NCI-H1694 (cell line): ENCODE measurements around the gene IL21R.
"Not testable (repeated sequence)": the region's sequence is repeated elsewhere in the genome, so short reads cannot be mapped to it uniquely, and the experiment has no call there.

ENCODE experiments used
- DNase-seq: peaks from one replicate; lab custom pipeline; 2025; lab: John Stamatoyannopoulos, UW

The IL21R gene

GRCh38 chr16:27427538-27427937, 25.6 kb downstream of the IL21R start:
- no peak for DNase-seq

DNA sequence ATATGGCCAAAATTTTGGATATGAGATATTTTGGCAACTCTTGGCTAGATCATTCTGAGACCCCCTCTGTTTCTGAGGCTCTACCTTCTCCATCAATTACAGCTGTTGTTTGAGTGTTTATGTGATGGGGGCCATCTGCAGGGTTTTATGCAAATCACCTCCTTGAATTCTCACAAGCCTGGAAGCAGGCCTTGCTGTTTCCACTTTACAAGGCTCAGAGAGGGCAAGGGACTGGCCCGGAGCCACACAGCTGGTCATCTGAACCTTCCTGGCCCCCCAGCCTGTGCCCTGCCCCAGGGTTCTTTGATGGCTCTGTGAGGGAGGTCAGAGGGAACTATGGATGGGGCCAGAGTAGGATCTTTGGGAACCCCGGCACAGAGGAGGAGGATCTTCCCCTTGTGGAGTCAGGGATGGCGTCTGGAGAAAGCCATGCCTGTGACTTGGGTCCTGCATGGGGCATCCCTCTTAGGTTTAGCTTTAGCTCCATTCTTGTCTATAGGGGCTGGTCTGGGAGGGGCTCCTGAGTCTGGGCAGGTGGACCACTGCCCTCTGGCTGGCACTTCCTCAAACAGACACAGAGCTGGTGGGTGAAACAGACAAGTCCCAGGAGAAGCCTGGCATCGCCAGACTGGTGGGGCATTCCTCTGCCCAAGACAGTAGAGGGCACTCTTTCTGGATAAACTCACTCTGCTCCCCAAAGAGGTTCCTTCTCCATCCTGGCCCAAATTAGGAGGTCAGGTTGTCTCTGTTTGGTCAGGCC, 26.2 kb downstream of the IL21R start:
- DNase-seq = no peak

GRCh38 chr16:27429330-27429871, 27.4 kb downstream of the IL21R start:
- DNase-seq = no peak

- no peak for DNase-seq
These were observed 28.0 kb downstream of the IL21R start for GRCh38 chr16:27429981-27430441.

- no peak for DNase-seq
These were observed 28.5 kb downstream of the IL21R start for GRCh38 chr16:27430512-27430911.

GRCh38 chr16:27430923-27431484, 29.0 kb downstream of the IL21R start:
- DNase-seq = no peak

- no peak for DNase-seq
These were observed 30.0 kb downstream of the IL21R start for GRCh38 chr16:27431773-27432532.

DNA sequence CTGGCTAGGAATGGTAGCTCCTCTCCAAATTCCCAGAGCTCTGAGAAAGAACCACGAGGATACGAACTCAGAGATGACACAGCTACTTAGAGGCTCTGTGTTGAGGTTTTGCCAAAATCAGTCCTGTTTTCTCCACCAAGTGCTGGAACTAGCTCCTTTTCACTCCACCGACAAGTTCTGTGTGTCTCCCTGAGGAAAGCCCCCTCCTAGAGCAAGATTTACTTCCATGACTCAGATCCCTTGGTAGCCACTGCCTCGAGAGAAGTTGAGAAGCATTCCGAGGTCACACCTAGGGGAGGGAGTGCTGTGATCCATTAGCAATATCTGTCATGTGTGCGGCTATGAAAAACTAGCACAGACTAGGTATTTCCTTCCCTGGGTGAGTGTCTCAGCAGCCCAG, 30.6 kb downstream of the IL21R start:
- DNase-seq = no peak

- not testable (repeated sequence) for DNase-seq
These were observed 31.2 kb downstream of the IL21R start for GRCh38 chr16:27433191-27433590.

DNA sequence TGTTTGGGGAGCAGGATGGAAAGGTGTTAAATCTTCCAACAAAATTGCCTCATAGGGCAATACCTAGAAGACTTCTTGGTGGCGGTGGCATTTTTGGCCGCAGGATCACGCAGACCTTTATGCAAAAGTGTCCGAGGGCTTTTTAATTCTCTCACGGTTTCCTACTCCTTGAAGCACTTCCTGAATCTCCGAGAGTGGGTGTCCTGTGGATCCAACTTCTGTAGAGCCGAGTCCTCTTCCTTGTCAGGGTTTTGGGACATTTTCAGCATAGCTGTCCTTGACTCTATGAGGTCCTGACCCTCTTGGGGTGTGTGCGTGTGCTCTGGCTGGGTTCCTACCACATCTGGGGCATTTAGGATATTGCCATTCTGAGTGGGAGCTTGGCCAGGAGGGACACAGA, 31.7 kb downstream of the IL21R start:
- no peak for DNase-seq

DNA sequence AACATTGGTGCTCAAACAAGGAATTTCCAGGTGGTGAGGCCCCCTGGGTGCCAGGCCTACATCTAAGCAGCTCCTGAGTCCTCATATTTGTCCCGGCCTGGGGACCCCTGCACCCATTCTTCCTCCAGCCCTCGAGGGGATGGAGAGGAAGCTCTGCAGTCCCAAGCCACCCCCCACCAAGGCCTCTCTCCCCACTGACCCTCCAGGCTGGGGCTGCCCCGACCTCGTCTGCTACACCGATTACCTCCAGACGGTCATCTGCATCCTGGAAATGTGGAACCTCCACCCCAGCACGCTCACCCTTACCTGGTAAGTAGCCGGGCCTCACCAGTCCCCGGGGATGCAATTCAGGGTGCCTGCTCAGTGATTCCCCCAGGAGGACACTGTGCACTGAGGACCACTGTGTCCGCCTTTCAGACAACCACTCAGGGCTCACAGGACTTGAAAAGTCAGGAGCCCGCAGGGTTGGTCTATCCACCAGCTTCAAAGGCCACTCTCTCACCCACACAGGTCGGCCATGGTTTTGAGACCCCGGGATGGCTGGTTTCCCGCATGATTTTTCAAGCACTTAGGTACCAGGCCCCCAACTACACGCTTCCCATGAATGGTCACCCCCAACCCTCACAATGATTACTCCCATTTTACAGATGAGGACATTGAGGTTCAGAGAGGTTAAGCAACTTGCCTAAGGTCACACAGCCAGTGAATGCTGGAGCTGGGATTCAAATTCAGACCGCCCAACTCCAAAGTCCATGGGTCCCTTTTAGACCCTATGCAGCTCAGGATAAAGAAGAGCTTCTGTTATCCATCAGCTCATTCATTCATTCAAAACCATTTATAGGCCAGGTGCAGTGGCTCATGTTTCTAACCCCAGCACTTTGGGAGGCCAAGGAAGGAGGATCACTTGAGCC, 32.4 kb downstream of the IL21R start:
- no peak for DNase-seq

- not testable (repeated sequence) for DNase-seq
These were observed 33.2 kb downstream of the IL21R start for GRCh38 chr16:27435146-27435545.

DNA sequence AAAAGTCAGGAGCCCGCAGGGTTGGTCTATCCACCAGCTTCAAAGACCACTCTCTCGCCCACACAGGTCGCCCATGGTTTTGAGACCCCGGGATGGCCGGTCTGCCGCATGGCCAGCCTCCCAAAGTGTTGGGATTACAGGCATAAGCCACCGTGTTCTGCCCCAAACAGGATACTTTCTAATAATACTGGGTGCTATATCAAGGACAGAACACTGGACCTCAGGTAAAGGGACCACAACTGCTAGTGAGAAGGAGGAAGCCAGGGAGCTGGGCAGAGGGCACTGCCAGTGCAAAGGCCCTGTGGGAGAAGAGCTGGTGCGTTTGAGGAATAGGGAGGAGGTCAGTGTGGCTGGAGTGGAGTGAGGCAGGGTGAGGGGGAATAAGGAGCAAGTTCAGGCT, 34.1 kb downstream of the IL21R start:
- no peak for DNase-seq

GRCh38 chr16:27436921-27437650, 35.1 kb downstream of the IL21R start:
- no peak for DNase-seq

- no peak for DNase-seq
These were observed 36.0 kb downstream of the IL21R start for GRCh38 chr16:27437946-27438345.

DNA sequence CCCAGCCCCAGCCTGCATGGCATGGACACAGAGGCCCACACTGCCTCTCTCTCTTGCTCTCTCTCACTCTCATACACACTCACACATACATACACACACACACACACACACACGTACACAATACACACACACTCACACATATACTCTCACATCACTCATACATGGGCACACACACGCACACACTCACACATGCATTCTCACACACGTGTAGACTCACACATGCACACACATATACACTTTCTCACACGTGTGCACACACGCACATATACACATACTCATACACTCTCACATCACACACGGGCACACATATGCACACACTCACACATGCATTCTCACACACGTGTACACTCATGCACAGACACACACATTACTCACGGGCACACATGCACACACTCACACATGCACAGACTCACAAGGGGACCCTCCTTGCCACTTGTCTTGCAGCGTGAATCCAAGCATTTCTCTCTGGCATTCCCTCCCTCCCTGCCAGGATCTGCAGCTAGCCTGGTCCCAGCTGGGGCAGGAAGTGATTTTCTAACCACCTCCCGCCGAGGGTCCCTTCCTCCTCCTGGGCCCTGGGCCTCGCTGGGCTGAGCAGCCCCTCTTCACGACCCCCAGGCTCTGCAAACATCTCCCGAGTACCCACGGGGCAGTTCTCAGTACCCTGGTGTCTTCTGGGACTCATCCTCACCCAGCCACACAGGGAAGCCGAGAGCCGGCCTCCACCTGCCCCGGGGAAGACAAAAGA, 37.5 kb downstream of the IL21R start:
- DNase-seq = no peak

DNA sequence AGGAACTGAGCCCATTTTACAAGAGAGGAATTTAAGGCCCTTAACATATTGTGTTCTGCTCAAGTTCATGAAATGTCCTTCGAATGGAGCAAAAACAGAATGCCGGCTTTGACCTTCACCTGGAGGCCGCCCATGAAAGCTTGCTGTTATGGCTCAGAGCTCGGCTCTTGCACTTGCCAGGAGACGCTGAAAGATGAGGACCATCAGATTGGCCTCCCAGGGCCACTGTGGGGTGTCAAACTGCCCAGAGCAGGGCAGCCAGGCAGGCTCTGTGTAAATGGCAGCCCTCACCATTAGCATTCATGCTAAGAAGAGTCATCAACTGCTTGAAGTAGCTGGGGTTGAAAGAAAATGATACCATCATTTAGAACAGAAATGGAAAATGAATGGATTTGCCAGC, 39.3 kb downstream of the IL21R start:
- no peak for DNase-seq

DNA sequence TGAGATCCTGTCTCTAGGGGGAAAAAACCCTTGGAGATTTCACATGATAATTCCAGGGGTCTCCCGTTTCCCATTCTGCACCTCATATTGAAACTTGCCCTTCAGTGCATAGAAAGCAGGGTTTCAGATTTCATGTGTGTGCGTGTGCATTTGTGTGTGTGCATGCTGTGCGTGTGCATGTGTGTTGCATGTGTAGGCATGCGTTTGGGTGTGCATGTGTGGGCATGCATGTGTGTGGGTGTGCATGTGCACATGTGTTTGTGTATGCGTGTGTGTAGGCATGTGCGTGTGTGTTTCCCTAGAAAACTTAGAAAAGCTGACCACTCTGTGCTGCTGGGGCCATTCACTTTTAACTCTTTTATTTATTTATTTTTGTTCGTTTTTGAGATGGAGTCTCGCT, 40.0 kb downstream of the IL21R start:
- no peak for DNase-seq

GRCh38 chr16:27444015-27444414, 42.0 kb downstream of the IL21R start:
- DNase-seq = no peak

- no peak for DNase-seq
These were observed 42.5 kb downstream of the IL21R start for GRCh38 chr16:27444470-27444869.
